Muscle layer of colon (tissue), 2 donors: ENCODE measurements around the gene FJX1.

Experiments
- H3K27ac ChIP-seq: one replicate; pipeline ENCODE4 v1.7.0; 2013; ENCODE audit warnings: low read depth, mild to moderate bottlenecking, low read length, moderate library complexity
- H3K27me3 ChIP-seq, 2 donors: one replicate each; pipeline ENCODE4 v1.7.0; 2013; ENCODE audit warnings: low read length in 2 of 2, mild to moderate bottlenecking in 2 of 2; ENCODE audit not compliant: insufficient read depth in 2 of 2, control insufficient read depth in 1 of 2
- H3K36me3 ChIP-seq: one replicate; pipeline ENCODE4 v1.7.0; 2013; ENCODE audit warnings: mild to moderate bottlenecking, low read length; ENCODE audit not compliant: insufficient read depth
- H3K4me1 ChIP-seq: one replicate; pipeline ENCODE4 v1.7.0; 2013; ENCODE audit warnings: mild to moderate bottlenecking, low read length; ENCODE audit not compliant: insufficient read depth
- H3K4me3 ChIP-seq, 2 donors: one replicate each; pipeline ENCODE4 v1.7.0; 2013; ENCODE audit warnings: low read length in 2 of 2, low read depth in 1 of 2, mild to moderate bottlenecking in 1 of 2, moderate library complexity in 1 of 2
- H3K9ac ChIP-seq: one replicate; pipeline ENCODE4 v1.7.0; 2013; ENCODE audit warnings: low read length
- H3K9me3 ChIP-seq: one replicate; pipeline ENCODE4 v1.7.0; 2013; ENCODE audit warnings: mild to moderate bottlenecking, low read length
- donor health status: abdominal sarcoma.
- donor health status: Adenocarcinoma of cecum.

FJX1 gene

GRCh38 chr11:35588627-35589026, 29.6 kb upstream of the FJX1 start:
- Histone ChIP-seq H3K9ac (no peak overlapping the region), H3K27ac (no peak overlapping the region), H3K27me3 (no peaks in the 10 kb centered on the region), H3K4me3 (no peak overlapping the region), H3K9me3 (no peaks in the 10 kb centered on the region), H3K4me1 (no peaks in the 10 kb centered on the region), H3K36me3 (no peaks in the 10 kb centered on the region)

GRCh38 chr11:35589281-35589680, 29.0 kb upstream of the FJX1 start:
- Histone ChIP-seq H3K27me3 (no peaks in the 10 kb centered on the region), H3K4me3 (no peak overlapping the region), H3K36me3 (no peaks in the 10 kb centered on the region), H3K27ac (no peak overlapping the region), H3K9ac (no peak overlapping the region), H3K4me1 (no peaks in the 10 kb centered on the region), H3K9me3 (no peaks in the 10 kb centered on the region)

- H3K27ac ChIP-seq, result no peak overlapping the region
- H3K4me3 ChIP-seq, result no peak overlapping the region
- no peaks in the 10 kb centered on the region for H3K9me3 ChIP-seq
- no peak overlapping the region for H3K9ac ChIP-seq
- H3K4me1 ChIP-seq, result no peaks in the 10 kb centered on the region
- no peaks in the 10 kb centered on the region for H3K36me3 ChIP-seq
- no peaks in the 10 kb centered on the region for H3K27me3 ChIP-seq
These were observed 27.8 kb upstream of the FJX1 start for GRCh38 chr11:35590412-35590811.

- Histone ChIP-seq H3K9ac (no peak overlapping the region), H3K27ac (no peak overlapping the region), H3K9me3 (no peaks in the 10 kb centered on the region), H3K4me1 (no peaks in the 10 kb centered on the region), H3K4me3 (no peak overlapping the region), H3K27me3 (no peaks in the 10 kb centered on the region), H3K36me3 (no peaks in the 10 kb centered on the region)
These were observed 25.1 kb upstream of the FJX1 start for GRCh38 chr11:35593143-35593542.

- Histone ChIP-seq H3K4me3 (no peak overlapping the region), H3K4me1 (no peaks in the 10 kb centered on the region), H3K9ac (no peak overlapping the region), H3K9me3 (no peaks in the 10 kb centered on the region), H3K27ac (no peak overlapping the region), H3K36me3 (no peaks in the 10 kb centered on the region), H3K27me3 (no peaks in the 10 kb centered on the region)
These were observed 23.6 kb upstream of the FJX1 start for GRCh38 chr11:35594680-35595079.

GRCh38 chr11:35598254-35599125, 19.8 kb upstream of the FJX1 start:
- Histone ChIP-seq H3K9ac (no peak overlapping the region), H3K36me3 (no peaks in the 10 kb centered on the region), H3K9me3 (no peaks in the 10 kb centered on the region), H3K27ac (no peak overlapping the region), H3K27me3 (no peaks in the 10 kb centered on the region), H3K4me3 (no peak overlapping the region), H3K4me1 (no peaks in the 10 kb centered on the region)

GRCh38 chr11:35600331-35600838, 17.9 kb upstream of the FJX1 start:
- H3K4me3 ChIP-seq, result no peak overlapping the region
- peaks cover 4% of the 10 kb centered on the region for H3K4me1 ChIP-seq
- H3K27ac ChIP-seq, result no peak overlapping the region
- no peaks in the 10 kb centered on the region for H3K9me3 ChIP-seq
- H3K9ac ChIP-seq, result no peak overlapping the region
- no peaks in the 10 kb centered on the region for H3K27me3 ChIP-seq
- no peaks in the 10 kb centered on the region for H3K36me3 ChIP-seq

GRCh38 chr11:35602160-35602793, 16.0 kb upstream of the FJX1 start:
- no peak overlapping the region for H3K27ac ChIP-seq
- no peaks in the 10 kb centered on the region for H3K27me3 ChIP-seq
- H3K4me1 ChIP-seq, result peaks cover 8% of the 10 kb centered on the region
- no peaks in the 10 kb centered on the region for H3K36me3 ChIP-seq
- H3K9ac ChIP-seq, result no peak overlapping the region
- H3K9me3 ChIP-seq, result no peaks in the 10 kb centered on the region
- no peak overlapping the region for H3K4me3 ChIP-seq

GRCh38 chr11:35602979-35603378, 15.3 kb upstream of the FJX1 start:
- Histone ChIP-seq H3K27me3 (no peaks in the 10 kb centered on the region), H3K9ac (no peak overlapping the region), H3K36me3 (no peaks in the 10 kb centered on the region), H3K9me3 (no peaks in the 10 kb centered on the region), H3K27ac (no peak overlapping the region), H3K4me1 (peaks cover 8% of the 10 kb centered on the region), H3K4me3 (no peak overlapping the region)

- H3K4me1 ChIP-seq, result peaks cover 8% of the 10 kb centered on the region
- no peak overlapping the region for H3K9ac ChIP-seq
- H3K27ac ChIP-seq, result no peak overlapping the region
- no peaks in the 10 kb centered on the region for H3K36me3 ChIP-seq
- H3K27me3 ChIP-seq, result no peaks in the 10 kb centered on the region
- H3K4me3 ChIP-seq, result no peak overlapping the region
- H3K9me3 ChIP-seq, result no peaks in the 10 kb centered on the region
These were observed 12.6 kb upstream of the FJX1 start for GRCh38 chr11:35605706-35606105.

- no peaks in the 10 kb centered on the region for H3K27me3 ChIP-seq
- H3K9ac ChIP-seq, result no peak overlapping the region
- peaks cover 8% of the 10 kb centered on the region for H3K4me1 ChIP-seq
- H3K27ac ChIP-seq, result no peak overlapping the region
- H3K4me3 ChIP-seq, result no peak overlapping the region
- H3K9me3 ChIP-seq, result no peaks in the 10 kb centered on the region
- no peaks in the 10 kb centered on the region for H3K36me3 ChIP-seq
These were observed 12.1 kb upstream of the FJX1 start for GRCh38 chr11:35606206-35606605.
